ENCODE data around the gene SMARCD1.

Gene SMARCD1

DNA sequence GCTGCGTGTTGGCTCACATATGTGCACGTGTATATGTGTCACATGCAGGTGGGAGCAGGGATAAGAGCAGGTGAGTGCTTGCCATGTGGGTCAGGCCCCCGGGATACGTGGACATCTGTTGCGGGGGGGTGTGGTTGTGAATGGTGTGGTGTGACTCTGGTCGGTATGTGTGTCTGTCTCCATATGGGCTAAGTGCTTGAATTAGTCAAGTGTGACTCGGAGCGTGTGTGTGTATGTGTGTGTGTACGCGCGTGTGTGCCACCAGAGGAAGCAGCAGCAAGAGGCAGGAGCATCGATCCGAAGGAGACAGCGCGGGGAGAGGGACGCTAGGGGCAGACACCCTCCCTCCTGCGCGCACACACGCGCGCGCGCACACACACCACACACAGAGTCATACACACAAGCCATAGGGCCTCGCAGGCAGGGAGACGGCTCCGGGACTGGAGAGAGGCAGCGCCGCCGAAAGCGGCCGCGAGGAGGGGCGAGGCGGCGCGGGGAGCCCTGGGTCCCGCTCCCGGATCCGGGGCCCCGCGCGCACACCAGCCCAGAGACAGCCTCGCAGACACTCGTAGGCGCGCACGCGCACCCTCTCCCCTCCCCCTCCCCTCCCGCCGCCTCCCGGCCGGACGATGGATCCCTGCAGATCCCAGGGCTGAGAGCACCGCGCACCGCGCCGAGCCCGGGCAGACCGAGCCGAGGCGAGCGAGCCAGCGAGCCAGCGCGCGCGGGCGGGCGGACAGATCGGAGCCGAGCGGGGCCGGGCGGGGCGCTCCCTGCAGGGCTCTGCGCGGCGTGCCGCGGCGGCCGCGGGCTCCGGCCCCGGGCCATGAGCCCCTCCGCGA, 27.9 kb upstream of the SMARCD1 start, which contains the start of gene ASIC1:
Gene ASIC1 (plus strand): TSS at position 597 of the 842 bp plus-strand sequence. CDS start 1,171 bp downstream, outside the sequence.
- peak in 3 of 5 donors; percentile 15 to 50 (median 17) for DNase-seq

DNA sequence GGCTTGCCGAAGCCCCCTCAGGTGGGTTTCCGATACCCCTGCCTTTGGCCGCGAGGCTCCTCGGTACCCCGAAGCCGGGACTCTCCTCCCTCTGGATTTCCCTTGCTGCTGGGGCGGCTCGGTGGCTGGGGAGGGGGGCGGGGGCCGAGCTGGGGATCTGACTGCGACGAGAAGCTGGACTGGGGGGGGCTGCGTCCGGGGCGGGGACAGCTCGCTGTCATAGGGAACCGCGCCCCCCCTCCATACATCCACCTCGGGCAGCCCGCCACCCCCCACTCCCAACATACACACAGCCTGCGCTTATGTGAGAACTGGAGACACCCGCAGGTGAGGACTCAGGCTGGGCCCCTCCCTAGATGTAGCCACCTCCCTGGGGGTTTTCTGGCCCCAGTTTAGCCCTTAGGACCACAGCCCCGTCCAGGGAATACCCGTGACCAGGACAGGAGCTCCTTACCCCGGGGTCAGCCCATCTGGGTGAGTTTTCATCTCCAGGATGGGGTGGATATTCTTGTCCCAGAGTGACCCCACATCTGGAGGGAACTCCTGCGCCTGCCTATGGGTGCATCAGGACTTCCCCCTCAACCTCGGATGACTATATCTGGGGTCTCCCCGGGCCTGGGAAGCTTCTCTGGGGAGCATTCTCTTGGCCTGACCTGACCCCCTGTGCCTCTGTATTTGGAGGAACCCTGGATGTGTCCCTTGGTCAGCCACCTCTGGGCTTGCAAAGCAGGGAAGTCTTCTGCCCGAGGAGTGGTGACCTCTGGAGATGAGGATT, 27.1 kb upstream of the SMARCD1 start:
- DNase-seq, result no peak

DNA sequence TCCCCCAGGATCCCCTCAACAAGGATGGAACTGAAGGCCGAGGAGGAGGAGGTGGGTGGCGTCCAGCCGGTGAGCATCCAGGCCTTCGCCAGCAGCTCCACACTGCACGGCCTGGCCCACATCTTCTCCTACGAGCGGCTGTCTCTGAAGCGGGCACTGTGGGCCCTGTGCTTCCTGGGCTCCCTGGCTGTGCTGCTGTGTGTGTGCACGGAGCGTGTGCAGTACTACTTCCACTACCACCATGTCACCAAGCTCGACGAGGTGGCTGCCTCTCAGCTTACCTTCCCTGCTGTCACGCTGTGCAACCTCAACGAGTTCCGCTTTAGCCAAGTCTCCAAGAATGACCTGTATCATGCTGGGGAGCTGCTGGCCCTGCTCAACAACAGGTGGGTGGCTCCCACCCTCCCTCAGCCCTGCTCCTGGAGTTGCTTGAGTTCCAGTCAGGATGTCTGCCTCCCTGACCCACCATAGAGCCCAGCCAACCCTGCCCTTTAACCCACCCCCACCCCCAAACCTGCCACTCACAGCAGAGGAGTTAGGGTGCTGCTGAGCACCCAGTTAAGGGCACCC, 26.3 kb upstream of the SMARCD1 start:
- no peak for DNase-seq

DNA sequence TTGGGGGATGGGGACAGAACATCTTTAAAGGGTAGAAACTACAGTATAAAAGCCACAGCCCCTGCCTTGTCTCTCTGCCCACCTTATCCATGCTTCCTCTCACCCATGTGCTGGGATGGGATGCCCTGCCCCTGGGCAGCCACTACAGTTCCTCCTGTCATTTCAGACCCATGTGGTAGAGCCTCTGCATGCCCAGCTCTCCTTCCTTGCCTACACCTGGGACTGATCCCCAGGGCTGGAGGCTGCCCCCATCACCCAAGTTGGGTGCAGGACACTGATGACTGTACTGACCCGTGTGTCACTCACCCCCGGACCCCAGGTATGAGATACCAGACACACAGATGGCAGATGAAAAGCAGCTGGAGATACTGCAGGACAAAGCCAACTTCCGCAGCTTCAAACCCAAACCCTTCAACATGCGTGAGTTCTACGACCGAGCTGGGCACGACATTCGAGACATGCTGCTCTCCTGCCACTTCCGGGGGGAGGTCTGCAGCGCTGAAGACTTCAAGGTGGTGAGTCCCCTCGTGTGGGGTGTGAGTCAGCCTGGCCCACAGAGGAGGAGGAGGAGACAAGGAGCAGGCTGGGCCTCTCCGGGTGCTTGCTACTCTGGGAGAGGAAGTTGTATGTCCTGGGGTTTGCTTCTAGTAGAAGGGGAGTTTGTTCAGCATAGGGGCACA, 25.6 kb upstream of the SMARCD1 start:
- peak in 1 of 5 donors; percentile 56 for DNase-seq

DNA sequence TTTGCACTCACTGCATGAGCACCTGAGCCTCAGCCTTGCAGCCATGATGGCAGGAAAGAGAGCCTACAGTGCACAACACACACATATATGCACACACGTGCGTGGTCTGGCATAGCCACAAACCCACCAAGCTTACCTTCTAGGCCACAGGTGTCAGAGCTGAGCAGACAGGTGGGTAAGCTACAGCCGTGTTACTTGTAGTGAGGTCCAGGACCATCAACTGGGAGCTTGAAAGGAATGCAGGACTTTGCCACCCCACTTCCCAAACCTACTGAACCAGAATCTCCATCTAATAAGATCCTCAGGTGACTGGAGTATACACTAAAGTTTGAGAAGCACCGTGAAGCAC, 25.0 kb upstream of the SMARCD1 start:
- no peak for DNase-seq

DNA sequence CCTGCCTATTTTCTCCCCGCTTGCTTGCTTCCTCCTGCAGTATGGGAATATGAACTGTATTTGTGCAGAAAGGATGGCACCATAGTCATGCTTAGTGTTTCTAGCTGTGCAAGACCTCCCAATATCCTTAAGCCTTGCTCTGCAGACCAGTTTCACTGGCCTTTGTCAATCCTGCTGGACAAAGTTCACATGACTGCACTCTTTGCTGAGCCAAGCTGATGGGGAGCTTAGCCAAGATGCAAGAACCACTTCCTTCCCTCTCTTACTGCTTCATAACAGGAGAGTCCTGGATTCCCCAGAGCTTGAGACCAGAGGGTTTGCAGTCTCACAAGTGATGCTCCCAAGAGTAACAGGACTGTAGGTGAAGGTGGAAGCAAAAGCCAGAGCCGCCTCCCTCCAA, 24.0 kb upstream of the SMARCD1 start:
- no peak for DNase-seq

DNA sequence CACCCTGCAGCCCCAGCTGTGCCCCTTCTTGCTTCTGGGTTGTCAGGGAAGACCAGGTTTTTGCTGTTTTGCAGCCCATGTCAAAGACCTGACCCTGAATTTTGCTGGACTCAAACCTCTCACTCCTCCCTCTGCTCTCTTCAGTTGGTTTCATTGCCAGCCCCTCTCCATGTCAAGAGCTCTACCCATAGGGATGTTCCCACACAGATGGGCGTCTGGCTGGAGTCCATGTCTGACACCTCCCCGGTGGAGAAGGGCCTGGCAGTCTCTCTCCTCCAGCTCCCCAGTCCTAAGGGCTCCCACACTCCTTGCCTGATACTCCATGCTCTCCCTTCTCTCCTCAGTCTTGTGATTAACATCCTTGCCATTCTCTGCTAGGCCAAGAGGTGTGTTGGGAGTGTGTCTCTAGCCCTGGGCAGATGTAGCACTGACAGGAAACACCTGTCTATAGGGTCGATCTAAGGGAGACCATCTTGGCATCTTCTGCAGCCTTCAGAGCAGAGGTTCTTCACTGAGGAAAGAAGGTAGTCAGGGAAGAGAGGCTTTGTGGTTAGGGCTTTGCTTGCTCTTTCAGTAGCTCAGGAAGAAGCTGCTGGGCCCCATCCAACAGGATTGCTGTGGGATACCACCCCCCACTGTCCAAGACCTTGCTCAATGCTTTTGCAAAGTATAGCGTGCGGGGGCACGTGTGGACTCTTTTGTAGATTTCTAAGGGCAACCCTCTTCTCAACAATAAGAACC, 23.0 kb upstream of the SMARCD1 start:
- DNase-seq, result no peak

DNA sequence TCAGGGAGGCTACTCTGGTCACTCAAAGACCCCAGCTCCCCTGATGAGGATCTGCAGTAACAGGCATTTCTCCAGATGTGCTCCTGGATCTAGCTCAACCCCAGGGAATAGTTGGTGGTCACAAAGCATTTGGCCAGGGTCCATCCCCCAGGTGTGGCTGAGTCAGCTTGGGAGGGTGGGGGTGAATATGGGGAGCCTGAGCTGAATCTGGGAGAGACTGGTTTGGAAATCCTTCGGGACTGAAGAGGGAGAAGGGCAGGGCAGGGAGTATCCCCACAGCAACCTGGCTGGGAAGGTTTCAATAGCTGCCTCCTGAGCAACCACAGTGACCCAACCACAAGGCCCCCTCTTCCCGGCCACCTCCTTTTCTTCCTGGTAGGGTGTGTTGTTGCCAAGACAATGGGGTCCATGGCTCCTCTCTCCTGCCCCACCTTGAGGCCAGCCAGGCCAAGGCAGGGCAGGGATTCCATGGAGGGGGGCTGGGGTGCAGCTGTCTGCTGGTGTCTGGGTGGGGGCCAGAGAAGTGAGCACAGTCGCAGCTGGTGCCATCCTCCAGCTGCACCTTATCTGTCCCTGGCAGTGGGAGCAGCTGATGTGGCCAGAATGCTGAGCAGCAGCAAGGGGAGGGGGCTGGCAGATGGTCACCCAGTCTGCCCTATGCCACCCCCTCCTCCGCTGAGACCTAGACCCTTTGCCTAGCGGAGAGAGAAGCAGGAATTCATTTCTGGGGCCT, 22.2 kb upstream of the SMARCD1 start:
- no peak for DNase-seq

DNA sequence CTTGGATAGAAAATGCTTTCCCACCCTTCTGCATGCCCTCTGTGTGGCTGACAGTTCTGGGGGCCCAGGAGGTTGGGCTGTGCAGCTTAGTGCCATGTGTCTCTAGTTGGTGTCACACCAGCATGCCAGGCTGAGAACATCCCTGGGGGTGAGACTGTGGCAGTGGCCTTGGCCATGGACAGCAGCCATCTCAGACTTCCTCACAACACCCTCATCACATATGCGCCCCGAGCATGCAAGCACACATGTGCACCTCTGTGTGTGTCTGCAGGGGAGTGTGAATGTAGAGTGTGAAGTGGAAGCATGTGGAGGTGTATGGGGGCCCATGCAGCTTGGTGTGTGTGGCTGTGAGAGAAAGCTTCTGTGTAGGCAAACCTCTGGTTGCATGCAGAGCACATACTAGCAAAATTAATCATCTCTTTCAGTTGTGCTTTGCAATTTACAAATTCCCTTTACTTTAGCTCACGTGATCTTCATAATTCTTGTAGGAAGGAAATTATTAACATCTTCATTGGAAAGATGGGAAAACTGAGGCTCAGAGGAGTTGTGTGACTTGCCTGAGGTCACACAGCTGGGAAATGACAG, 19.3 kb upstream of the SMARCD1 start:
- no peak for DNase-seq

DNA sequence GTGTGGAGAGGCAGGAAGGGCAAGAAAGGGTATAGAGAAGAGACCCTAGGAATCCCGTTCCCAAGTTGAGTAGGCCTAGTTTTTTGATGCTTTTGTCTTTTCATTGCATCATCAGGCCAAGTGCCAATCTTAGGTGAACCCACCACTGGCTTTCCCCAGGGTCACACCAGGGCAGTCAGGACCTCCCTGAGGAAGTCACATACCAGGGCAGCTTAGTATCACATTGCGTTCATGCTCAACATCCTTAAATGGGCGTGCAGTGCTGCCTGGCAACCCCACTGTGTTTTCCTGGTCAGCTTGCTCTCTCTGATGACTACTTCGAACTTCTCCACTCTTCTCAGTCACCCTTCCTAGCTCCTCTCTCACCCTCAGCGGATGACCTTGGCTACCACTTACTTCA, 18.7 kb upstream of the SMARCD1 start:
- DNase-seq, result no peak

DNA sequence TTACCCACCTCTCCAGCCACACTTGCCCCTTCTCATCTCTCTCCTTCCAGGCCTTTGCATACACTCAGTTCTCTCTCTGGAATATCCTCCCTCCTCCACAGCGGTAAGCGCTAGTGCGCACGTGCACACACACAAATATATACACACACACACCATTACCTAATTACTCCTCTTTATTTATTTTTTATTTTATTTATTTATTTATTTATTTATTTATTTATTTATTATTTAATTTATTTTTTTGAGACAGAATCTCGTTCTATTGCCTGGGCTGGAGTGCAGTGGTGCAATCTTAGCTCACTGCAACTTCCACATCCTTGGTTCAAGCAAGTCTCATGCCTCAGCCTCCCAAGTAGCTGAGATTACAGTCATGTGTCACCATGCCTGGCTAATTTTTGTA, 16.1 kb upstream of the SMARCD1 start:
- DNase-seq, result no peak

DNA sequence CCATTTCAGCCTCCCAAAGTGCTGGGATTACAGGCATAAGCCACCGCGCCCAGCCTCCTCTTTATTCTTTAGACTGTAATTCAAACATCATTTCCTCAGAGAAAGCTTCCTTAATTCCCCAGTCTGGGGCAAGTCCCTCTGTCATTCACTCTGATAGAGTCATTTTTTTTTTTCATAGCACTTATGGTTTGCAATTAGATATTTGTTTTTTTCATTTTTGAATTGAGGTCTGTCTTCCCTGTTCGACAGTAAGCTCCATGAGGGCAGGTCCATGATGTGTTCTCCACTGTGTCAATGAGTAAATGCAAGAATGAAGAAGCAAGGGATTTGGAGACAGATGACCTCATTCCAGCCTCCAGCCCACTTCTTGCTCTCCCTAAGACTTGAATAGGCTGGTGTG, 15.6 kb upstream of the SMARCD1 start:
- no peak for DNase-seq

DNA sequence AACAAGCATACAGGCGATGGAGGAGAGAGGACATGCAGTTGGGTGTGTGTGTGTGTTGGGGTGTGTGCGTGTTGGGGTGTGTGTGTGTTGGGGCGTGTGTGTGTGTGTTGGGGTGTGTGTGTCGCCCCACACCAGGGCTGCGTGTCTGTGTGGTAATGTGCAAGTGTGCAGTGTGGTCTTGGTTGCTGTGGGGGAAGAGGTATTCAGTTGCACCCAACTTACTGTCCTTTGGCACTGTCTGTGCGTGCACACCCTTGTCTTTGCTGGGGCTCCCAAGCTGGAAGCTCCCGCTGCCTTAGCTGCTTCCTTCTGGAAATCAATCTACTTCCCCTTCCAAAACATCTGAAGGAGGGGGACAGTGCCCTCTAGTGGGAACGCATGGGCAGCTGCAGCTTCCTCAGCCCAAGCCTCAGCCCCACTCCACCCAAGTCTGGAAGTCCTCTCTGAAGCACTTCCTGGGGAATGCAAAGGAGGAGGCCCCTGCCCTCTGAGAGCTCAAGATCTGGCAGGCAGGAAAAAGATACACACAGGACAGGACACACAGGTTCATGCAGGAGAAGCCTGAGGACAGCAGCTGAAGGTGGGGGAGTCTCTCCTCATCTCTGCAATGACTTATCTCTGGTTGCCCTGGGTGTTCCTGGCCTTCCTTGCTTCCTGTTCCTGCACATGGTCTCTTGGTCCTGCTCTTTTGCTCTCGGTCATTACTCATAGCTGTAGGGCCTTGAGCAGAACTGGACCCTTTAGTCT, 14.7 kb upstream of the SMARCD1 start:
- peak; percentile 32 to 60 (median 44) for DNase-seq

DNA sequence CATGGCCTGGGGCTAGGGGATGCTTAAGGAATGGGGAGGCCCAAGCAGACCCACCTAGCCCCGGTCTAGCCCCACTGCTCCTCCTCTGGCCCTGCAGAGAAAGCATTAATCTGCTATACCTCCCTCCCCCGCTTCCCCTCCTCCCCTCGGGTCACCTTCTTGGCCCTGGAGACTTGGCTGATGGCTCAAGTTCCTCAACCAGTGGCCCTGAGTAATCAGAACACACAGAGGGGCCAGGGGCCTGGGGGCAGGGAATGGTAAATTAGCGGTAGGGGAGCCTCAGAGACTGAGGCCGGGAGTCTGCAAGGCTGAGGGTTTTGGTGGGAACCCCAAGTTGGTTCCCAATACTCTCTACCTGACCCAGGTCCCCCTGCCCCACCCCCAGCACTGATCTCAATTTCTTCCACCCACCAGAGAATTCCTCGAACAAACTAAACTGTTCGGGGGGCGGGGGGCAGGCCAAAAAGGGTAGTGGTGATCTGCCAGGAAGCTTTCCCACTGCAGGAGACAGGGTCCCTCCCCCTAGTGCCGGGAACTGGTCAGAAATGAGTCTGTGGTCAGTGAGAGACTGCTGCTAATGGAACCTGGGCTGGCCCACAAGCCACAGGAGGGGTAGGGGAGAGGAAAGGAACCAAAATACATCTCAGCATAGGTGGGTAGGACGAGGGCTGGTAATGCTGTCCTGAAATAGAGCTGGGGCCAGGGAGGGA, 12.8 kb upstream of the SMARCD1 start:
- DNase-seq, result no peak

DNA sequence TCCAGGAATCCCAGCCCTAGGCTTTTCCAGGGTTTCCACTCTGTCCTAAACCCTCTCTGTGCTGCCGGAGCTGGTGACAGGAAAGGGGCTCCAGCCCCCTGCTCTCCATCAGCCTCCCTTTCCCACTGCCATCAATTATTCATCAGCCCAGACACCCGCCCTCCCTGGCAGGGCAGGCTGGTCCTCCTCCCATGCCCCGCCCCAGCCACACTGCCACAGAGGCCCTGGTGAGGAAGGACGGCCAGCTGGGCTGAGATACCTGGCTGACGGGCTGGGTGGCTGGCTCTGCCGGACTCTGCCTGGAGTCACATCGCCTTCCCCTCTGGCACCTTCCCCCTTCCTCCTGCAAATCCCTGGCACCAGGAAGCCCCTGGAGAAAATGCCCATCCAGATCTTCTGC, 11.9 kb upstream of the SMARCD1 start:
- DNase-seq, result no peak

DNA sequence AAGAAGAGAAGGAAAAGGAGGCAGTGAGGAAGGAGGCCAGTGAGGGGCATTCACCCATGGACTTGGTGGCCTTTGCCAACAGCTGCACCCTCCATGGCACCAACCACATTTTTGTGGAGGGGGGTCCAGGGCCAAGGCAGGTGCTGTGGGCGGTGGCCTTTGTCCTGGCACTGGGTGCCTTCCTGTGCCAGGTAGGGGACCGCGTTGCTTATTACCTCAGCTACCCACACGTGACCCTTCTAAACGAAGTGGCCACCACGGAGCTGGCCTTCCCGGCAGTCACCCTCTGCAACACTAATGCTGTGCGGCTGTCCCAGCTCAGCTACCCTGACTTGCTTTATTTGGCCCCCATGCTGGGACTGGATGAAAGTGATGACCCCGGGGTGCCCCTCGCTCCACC, 11.4 kb upstream of the SMARCD1 start:
- DNase-seq, result no peak

DNA sequence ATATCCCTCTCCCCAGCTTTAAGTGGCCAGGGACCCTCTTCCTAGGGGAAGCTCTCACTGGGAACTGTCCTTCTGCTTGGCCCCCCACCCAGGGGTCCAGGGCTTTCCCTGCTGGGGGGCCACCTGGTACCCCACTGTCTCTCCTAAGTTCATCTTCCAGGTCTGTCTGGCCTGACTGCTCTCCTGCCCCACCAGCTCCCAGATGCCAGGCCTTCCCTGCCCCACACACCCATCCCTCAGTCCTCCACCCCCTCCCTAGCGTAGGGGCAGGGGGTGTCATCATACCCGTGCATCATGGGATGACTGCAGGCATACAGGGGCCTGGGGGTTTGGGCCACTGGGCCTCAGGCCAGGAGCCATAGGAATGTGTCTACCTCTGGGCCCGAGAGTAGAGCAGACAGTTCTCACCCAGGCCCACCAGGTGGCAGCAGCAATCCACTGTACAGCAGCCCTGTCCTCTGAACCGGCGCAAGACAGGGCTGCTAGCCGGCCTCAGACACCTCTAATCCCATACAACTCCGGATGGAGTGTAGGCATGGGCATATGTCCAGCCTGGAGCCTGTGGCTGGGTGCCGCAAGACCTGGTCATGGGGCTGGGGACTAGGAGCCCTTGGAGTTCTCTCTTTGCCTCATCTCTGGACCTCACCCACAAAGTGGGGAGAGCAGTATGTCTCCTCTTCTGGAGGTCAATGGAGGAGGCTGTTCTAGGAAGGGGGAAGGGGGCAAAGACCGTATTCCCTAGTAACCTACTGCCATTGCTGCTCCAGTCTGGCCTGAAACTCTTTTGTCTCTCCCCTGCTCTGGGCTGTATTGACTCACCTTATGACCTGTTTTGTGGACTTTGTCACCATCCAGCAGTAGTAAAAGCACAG, 10.0 kb upstream of the SMARCD1 start:
- DNase-seq, result peak; percentile 53 to 77 (median 72)

DNA sequence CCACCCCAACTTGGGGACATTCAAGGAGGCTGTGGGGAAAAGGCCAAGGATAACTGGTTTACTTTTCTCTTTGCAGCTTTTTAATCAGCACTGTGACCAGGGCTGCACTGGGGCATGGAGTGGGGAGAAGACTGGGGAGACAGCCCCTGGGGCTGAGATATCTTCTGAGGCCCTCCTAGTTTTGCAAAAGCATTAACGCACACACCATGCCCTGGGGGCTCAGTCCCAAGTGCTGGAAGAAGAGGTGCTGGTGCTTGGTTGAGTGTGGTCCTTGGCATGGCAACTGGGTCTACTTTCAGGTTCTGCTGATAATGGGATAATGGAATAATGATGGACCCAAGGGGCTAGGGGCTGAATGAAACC, 9.4 kb upstream of the SMARCD1 start:
- DNase-seq, result no peak

DNA sequence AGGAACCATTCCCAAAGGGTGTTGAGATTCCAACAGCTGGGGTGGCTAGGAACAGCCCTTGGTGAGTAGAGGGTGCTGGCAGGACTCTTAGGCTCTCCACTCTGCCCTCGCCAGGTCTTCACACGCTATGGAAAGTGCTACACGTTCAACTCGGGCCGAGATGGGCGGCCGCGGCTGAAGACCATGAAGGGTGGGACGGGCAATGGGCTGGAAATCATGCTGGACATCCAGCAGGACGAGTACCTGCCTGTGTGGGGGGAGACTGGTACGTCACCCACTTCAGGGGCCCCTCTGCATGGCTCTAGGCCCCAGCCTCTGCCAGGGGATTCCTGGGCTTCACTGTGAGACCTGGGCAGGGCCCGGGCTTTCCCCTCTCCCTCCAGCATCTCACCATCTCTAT, 8.0 kb upstream of the SMARCD1 start:
- no peak for DNase-seq

All from T-helper 1 cell (primary cell).